T-helper 1 cell treated with Interleukin-12 subunit alpha and Interleukin-12 subunit beta and Interleukin-4 antibody, amounts not matched to agents 30 ng/mL and 1 ng/mL, for 36 hours (primary cell): ENCODE results near the gene BGN. TPM values are rescaled to one million over a fixed set of nuclear protein-coding genes. Genes with fewer than 3 reads are reported as not detected.

Experiments used
- intact Hi-C: fragments of 100-400 bp; cut with micrococcal nuclease; formaldehyde crosslinking; loops from one replicate; pipeline ENCODE4 v1.15.1; 2024
- total RNA-seq: library from RNA; stranded (reverse); gene quantifications from 2 replicates; pipeline ENCODE4 v1.2.3, GENCODE V29; 2022

The BGN gene
- not detected in 2 replicates for total RNA-seq

DNA sequence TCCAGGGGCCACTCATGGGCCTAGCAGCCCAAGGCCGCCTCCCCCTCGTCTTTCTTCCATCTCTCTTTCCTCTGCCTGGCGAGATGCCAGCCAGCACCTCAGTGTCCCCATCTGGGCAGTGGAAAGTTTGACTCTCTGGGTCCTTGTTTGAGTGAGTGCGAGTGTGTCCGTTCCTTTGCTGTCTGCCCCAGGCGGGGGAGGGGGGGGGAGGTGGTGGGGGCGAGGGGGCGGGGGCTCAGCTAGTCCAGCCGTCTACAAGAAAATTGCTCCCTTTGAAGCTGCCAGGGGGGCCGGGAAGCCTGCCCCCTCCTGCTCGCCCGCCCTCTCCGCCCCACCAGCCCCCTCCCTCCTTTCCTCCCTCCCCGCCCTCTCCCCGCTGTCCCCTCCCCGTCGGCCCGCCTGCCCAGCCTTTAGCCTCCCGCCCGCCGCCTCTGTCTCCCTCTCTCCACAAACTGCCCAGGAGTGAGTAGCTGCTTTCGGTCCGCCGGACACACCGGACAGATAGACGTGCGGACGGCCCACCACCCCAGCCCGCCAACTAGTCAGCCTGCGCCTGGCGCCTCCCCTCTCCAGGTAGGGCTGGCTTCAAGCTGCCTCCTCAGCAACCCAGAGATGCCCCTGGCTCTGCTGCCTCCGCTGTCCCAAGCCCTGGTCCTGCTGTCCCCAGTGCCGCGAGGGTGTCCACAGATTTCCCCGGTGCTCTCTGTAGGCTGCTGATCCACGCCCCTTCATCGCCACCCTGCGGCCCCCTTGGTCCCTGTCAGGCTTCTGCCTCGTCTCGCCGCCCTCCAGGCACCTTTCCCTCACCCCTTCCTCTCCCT lies at the start of gene BGN:
BGN (plus strand) TSS at position 440 of the 821 bp plus-strand sequence. CDS start 9,652 bp downstream, outside the sequence.
- intact Hi-C loops, result no loop called here

DNA sequence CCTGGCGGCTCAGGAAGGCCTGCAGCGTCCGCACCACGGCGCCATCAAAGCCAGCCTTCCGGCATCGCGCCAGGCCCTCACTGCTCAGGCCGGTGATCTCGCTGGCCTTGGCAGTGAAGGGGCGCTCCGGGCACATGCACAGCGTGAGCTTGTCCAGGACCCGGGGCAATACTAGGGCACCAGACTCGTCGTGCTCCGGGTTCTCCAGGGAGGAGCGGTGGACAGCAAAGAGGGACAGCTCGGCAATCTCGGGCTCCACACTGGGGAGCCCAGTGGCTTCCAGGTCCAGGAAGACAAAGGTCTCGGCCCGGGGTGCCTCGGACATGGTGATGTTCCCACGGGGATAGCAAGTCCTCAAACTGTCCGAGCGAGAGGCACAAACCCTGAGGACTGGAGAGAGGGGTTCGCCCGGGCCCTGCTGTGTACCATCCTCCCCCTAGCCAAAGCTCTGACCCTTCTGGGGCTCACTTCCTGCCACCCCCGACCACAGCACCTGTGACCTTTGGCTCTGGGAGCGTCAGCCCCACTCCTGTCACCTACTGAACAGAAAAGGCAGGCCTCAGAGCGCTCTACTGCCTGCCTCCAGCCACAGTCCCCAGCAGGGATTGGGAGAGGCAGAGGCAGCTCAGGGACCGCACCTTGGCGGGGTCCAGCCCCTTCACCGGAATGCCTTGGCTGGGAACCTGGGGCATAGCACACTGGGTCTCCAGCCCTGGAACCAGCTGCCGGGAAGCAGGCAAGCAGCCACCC lies 49.5 kb upstream of the BGN start:
- intact Hi-C loops, result no loop called here

DNA sequence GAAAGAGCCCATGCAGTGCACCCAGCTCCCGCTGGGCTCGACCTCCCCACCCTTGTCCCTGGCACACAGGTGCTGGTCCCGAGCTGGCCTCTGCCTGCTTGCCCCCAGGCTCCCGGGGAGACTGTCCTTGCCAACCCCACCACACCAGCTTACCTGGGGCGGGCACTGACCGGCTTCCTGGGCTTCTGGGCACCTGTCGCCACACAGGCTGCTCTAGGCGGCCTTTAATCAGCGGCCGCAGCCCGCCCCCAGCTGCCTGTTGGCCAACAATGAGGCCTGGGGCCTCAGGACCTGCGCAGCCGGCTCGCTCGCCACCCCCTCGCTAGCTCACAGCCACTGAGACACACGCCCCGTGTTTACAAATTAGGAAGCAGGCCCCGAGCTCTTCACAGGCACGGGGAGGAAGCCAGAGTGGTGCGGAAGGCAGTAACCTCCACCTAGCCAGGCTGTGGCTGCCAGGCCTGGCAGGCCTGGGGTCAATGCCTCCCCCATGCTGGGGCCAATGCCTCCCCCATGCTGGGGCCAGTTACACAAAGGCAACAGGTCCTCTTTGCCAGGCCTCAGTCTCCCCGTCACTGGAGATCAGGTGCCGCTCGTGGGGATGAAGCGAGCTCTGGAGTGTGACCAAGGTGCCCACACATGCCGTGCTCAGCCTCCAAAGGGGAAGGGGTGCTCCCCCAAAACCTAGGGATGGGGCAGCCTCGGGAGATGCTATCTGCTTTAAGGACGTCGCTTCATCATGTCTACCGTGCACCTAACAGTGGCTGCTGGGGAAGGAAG lies 48.7 kb upstream of the BGN start, which contains the start of gene TREX2:
TREX2 (minus strand) TSS at position 201 of the 780 bp plus-strand sequence. CDS start 626 bp downstream, outside the sequence.
- intact Hi-C loops, result no loop called here

DNA sequence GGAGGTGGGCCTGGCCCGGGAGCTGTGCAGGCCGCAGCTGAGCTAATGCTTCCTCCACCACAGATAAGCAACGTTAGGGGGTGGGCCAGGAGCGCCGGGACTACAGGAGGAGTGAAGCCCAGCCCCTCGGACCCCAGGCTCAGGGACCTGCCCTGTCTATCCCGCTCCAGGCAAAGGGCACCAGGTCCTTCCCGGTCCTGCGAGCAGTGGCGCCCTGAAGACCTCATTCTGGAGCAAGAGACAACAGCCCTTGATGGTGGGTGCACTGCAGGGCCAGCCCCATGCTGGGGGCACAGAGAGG lies 48.2 kb upstream of the BGN start:
- intact Hi-C loops, result no loop called here

DNA sequence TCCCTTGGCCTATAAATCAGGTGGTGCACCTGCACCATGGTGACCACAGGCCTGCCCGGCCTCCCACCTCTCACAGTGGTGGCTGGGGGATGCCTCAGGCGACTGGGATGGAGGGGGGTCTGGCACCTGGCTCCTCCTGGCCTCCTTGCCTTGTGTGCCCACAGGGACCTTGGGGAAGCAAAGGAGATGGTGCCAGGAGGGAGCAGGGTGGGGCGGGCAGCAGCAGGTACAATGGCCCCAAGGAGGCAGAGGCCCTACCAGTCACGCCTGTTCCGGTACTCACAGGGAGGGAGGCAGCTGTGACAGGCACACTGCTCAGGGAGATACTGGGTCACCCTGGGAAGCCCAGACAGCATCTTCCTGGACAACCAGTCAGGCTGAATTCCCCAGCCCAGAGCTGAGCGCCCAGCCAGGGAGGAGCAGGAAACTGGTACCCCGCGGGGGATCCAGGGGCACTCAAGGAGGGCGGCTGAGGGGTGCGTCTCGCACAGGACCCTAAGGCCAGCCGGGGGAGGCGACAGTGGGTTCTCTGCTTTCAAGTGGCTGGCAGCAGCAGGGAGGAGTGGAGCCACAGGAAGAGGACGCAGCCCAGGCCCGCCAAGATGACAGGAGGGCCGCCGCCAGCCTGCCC lies 47.7 kb upstream of the BGN start:
- intact Hi-C loops, result no loop called here

DNA sequence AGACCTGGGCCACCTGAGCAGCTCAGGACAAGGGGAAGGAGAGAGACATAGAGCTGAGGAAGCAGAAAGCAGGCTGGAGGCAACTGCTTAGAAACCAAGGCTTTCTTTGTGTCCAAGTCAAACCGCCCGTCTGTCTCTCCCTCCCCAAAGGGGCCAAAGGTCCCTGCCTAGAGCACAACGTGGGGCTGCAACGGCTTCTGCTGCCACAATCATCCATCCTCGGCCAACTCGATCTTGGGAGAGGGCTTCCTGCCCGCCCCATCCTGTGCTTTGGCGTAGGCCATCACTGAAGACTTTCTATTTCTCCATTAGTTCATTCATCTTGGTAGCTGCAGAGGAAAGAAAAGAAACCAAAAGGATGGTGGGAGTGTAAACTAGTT lies 47.2 kb upstream of the BGN start:
- intact Hi-C loops, result no loop called here

DNA sequence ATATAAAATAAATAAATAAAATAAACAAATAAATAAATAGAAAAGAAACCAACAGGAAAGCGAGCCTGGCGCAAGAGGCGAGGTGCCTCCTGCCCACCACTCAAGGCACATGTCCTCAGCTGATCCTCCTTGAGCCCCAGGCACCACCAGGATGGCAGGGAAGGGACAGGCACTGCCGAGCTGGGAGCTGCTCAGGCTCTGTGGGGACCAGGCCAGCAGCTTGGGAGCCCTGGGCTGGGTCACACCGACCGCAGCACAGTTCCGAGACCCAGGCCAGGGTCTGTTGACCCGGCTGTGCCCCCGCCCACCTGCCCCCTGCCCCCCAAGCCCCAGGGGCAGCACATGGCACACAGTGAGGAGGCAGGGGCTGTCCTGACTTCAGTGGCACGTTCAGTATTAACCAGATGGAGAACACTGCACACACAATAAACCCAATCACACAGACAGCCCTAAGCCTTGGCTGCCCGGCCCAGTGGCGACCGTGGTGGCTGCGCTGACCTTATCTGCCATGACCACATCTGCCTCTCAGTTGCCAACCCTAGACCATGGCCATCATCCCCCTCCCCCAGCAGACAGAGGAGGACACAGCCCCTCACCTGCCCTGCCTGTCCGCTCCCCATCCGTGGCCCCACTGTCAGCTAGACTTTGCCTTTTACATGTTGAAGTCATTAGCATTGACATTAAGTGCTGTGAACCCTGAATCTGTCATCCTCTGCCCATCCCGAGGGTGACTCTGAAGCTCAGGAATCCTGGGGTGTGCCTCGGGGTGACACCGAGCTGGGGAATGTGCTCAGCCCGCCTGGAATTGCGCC lies 46.0 kb upstream of the BGN start:
- intact Hi-C loops, result no loop called here

DNA sequence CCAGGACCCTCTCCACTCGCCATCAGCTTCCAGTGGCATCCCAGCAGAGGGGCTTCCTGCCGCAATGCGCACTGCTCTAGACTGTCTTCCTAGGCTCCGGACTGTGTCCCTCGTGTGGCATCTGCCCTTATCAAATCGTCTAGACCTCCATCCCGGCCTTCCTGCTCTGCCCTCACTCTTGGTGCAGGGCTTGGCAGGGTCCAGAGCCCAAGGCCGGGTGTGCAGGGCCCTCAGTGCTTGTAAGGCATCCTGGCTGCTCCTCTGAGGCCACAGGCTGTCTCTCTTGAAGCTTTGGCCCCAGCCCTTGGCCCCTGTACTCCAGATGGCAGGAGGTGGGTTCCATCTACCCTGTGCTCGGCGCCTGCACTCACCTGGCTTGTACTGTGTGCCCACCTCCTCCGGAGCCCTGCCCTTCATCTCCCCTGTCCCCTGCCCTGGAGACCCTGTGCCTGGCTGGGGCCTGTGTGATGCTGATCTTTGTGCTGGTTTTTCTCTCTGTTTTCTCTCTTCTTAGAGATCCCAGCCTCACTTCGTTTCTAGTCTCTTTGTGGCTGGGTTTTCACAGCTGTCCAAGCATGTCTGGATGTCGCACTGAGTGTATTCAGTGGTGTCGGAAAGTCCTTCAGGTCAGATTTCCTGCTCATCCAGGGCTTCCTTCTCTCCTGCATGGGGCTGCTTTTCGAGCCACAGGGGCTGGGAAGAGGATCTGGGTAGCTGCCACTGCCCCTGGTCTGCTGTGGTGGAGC lies 45.2 kb upstream of the BGN start:
- intact Hi-C loops, result no loop called here

DNA sequence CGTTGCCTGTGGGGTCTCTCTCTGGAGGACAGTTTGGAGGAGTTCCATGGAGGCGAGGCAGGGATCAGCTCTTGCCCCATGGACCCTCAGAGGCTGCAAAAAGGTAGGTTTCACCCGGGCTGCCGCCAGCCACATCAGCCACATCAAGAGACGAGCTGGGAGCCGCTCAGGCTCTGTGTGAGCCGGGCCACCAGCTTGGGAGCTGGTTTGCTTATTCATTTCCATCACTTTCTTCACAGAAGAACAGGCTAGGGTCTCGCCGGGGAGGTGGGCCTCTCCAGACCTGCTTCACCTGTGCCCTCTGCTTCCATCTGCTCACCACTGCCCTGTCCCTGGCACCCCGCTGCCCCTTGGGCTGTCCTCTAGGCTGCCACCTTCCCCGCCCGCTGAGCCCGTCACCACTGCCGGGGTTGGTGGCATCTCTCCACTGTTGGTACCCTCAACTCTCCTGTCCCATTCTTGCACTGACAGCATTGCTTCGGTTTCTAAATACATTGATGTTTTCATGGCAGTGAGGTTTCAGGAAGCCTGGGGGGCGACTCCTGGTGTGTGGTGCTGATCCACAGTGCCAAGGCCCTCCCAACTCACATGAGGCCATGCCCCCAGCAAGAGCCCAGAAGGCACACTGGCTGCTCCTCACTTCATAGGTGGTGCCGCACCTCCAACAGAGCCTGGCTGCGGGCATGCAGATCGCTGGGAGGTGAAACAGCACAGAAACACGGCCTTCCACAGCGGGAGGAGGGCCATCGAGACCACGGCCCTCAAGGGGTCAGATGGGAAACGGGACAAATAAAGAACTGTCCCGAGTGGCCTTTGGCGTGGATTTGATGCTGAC lies 44.4 kb upstream of the BGN start:
- intact Hi-C loops, result no loop called here

DNA sequence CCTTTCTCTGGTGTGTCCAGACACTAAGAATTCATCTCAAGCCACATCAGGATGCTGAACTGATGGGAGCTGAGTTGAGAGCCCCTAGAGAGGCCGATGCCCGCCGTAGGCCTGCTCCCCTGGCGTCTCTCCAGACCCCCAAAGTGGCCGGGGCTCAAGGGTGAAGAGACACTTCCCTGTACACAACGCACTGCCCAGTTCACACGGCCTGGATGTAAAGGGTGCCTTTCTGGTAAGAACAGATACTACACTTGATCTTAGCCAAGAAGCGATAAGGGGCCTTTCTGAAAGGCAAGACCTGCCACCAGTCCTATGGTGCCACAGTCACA lies 43.9 kb upstream of the BGN start:
- intact Hi-C loops, result no loop called here

DNA sequence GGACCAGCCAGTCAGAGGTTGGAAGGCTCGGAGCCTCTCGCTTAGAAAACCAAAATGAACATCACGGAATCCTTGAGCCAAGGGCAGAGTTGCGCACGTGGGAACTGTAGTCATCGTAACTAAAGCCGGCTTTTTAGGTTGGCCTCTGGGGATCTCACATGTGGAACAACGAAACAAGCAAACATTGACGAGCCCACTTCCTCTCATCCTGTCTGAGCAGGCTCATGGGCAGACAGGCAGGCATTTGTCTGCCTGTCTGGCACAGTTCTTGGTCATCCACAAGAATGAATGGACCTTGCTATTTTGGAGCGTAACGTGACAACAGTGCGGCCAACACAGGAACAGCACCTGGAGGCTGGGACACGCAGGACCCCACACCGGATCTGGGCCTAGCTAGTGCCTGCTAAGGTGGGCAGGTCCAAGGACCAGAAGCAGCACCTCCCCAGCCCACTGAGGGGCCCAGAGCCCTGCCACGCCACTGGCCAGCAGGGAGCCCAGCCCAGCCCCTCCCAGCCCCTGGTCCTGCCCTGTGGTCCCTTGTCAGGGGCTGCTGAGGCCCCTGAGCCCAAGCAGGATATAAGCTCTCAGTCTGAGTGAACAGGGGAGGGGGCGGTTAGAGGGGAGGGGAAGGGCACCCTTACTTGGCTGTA lies 39.8 kb upstream of the BGN start:
- intact Hi-C loops, result no loop called here

DNA sequence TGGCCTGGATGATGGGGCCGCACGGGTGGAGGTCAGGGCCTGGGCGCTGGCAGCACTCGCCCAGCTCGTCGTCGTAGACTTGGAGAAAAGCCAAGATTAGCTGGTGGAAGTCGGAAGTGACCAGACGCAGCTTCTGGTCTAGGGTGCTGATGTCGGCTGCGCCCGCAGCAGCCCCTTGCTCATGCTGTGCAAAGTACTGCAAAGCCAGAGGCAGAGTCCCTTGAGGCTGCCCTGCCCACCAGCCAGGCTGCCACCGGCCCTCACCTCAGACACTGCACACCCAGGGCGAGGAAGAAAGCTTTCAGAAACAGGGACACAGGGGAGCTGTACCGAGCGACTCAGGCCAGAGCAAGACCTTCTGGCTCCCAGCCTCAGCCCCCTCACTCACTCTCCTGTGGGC lies 39.2 kb upstream of the BGN start:
- intact Hi-C loops, result no loop called here

DNA sequence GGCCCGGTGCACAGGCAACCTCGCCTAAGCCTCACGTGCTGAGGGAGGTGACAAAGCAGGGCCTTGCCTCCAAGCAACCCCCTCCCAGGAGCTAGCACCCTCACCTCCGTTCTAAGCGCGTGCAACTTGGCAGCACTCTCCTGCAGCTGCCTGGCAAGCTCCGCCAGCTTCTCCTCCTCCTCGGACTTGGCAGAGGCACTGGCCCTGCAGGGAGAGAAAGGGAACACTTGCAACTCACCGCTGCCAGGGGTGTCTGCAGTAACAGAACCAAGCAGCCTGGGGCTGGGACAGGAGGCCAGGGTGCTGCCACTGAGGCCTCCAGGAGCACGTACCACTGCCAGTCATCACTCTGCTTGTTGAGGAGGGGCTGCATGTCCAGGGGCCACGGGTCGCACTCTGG lies 38.6 kb upstream of the BGN start:
- intact Hi-C loops, result no loop called here

DNA sequence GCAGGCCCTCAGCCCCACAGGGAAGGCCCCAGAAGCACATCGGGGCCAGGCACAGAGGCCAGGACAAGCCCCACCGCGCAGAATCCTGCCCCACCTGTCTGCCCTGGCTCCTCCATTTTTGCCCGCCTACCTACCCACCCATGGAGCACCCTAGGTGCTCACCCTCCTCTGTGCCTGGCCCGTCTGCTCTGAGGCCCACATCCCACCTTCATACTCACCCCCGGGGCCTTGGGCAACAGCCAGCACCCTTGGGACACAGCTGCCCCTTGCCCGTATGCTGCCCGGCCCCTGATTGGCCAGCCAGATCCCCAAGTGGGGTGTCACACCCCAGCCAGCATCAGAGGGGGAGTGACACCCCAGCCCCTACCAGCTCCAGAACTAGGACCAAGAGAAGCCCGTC lies 38.1 kb upstream of the BGN start:
- intact Hi-C loops, result no loop called here

DNA sequence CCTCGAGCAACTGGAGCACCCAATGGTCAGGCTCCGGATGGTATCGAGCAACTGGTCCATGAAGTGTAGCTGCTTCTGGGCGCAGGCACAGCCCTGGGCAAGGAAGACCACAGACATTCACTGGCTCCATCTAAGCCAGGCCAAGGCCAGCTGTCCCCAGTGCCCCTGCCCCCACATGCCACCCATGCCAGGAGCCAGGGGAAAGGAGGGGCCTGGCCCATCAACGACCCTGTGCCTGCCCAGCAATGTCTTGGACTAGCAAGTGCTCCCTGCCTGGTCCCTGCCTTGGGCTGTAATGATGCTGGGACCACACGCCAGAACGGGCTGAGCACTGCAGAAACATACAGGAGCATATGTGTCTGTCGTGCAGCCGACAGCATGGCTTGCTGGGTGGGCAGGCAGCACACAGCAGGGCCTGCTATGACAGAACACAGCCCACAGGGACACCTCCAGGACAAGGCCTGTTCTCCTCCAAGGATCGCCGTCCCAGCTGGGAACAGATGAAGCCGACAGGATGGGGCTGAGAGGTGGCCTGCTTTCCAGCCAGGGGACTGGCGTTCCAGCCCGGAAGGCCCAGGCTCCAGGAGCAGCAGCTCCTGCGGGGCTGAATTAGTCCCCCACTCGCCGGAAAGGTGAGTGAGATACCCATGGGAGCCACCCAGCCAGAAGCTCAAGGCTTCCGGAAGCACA lies 37.5 kb upstream of the BGN start:
- intact Hi-C loops, result no loop called here

DNA sequence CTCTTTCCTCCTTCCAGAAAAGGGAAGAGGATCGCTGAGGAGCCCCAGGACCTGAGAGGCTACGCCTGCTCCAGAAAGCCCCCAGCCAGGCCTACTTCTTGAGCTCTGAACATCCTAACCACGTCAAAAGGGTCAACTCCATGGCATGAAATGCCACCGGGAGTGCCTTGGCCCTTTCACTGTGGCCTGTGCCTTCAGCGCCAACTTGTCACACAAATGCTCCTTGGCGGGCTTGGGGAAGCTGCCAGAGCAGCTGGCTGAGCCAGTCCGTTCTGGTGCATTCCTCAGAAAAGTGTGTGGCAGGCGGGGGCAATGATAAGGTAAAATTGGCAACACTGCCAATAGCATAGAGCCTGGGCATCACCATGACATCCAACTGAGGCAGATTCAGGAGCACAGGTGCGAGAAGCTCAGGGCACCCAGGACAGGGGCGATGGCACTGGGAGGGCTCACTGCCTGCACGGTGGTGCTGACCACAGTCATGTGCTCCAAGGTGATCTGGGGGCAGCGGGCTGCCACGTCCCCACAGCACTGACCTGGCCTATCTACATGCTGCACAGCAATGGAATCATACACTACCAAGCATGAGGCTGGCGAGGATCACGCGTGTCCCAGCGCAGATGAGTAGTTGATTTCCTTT lies 36.8 kb upstream of the BGN start:
- intact Hi-C loops, result no loop called here

DNA sequence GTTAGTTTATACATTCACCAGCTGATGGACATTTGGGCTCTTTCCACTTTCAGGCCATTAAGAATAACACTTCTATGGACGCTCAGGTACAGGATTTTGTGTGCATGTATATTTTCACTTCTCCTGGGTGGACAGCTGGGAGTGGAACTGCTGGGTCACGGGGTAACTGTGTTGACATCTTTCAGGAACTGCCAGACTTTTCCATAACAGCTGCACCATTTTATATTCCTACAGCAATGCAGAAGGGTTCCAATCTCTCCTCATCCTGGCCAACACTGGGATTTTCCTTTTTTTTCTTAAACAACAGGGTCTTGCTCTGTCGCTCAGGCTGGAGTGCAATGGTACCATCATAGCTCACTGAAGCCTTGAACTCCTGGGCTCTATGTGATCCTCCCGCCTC lies 36.3 kb upstream of the BGN start:
- intact Hi-C loops, result no loop called here

DNA sequence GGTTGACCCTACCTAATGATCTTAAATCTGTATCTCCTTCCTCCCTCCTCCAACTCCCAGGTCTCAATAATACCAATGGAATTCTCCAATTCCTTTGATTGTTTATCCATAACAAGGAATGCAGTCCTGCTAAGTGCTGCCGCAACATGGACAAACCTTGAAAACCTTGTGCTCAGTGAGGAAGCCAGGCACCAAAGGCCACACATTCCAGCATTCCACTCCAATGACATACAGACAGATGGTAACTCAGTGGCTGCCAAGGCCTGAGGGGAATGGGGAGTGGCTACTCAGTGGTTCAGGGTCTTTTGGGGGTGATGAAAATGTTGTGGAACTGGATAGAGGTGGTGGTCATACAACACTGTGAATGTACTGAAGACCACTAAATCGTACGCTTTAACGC lies 34.8 kb upstream of the BGN start:
- intact Hi-C loops, result loop anchor here (1.0 kb wide), 1 partner anchor 47 kb away; no protein-coding TSS in a partner anchor
